ENCODE results near the gene SPDYE2B. TPM values are rescaled to one million over a fixed set of nuclear protein-coding genes. Genes with fewer than 3 reads are reported as not detected.
"Not testable (repeated sequence)": the region's sequence is repeated elsewhere in the genome, so short reads cannot be mapped to it uniquely, and the experiment has no call there.

Gene SPDYE2B
- total RNA-seq, 1 experiment from 2014 or later: not detected

DNA sequence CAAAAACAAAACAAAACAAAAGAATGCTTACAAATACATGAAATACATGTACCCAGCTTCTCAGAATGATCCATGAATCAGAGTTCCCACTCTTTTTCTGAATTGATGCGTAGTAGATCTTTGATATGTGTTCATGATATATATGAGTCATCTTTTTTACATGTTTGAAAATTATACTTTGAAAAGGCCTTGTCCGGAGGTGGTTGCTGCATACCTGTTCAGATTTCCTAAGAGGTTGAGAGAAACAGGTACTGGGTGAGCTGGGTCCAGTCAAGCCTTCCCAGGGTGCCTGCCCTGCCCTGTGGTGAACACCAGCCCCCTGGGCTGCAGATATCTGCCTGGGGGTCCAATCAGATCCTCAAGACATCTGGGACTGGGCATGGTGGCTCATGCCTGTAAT is 25.4 kb downstream of the SPDYE2B start:
- DNase-seq; H3K27me3 Mint-ChIP-seq (ENCODE audit: unreplicated experiment); H3K4me3 Mint-ChIP-seq (ENCODE audit: low read depth, unreplicated experiment); BruUV-seq (replicated peaks); H3K36me3 Mint-ChIP-seq (ENCODE audit: insufficient read depth, unreplicated experiment); H3K4me1 Mint-ChIP-seq (ENCODE audit: low read depth, unreplicated experiment); intact Hi-C loops (cut with micrococcal nuclease; ENCODE audit: unreplicated experiment); H3K9me3 Mint-ChIP-seq (ENCODE audit: low read depth, unreplicated experiment); H3K27ac Mint-ChIP-seq (ENCODE audit: unreplicated experiment); CTCF ChIA-PET: not testable (repeated sequence)

- H3K4me3 Mint-ChIP-seq (ENCODE audit: low read depth, unreplicated experiment); CTCF ChIA-PET; intact Hi-C loops (cut with micrococcal nuclease; ENCODE audit: unreplicated experiment); H3K27me3 Mint-ChIP-seq (ENCODE audit: unreplicated experiment); BruUV-seq (replicated peaks); H3K27ac Mint-ChIP-seq (ENCODE audit: unreplicated experiment); DNase-seq; H3K36me3 Mint-ChIP-seq (ENCODE audit: insufficient read depth, unreplicated experiment); H3K4me1 Mint-ChIP-seq (ENCODE audit: low read depth, unreplicated experiment); H3K9me3 Mint-ChIP-seq (ENCODE audit: low read depth, unreplicated experiment): not testable (repeated sequence)
Observed at GRCh38 chr7:102680780-102681179, 30.7 kb downstream of the SPDYE2B start.

DNA sequence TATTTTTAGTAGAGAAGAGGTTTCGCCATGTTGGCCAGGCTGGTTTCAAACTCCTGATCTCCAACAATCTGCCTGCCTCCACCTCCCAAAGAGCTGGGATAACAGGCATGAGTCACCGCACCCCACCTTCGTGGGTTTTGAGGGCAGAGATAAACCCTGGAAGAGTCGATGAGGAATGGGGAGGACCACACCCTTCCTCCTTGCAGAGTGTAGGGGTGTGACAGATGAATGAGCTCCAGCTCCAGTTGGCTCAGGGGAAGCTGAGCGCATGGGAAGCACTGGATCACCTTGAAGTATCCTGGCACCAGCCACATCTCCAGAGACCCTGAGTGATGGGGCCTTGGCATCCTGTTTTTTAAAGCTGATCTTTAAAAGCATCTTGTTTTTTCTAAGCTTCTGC is 32.4 kb downstream of the SPDYE2B start:
- H3K27me3 Mint-ChIP-seq (ENCODE audit: unreplicated experiment); H3K36me3 Mint-ChIP-seq (ENCODE audit: insufficient read depth, unreplicated experiment); DNase-seq; H3K27ac Mint-ChIP-seq (ENCODE audit: unreplicated experiment); H3K4me1 Mint-ChIP-seq (ENCODE audit: low read depth, unreplicated experiment); CTCF ChIA-PET; intact Hi-C loops (cut with micrococcal nuclease; ENCODE audit: unreplicated experiment); H3K4me3 Mint-ChIP-seq (ENCODE audit: low read depth, unreplicated experiment); BruUV-seq (replicated peaks); H3K9me3 Mint-ChIP-seq (ENCODE audit: low read depth, unreplicated experiment): not testable (repeated sequence)

DNA sequence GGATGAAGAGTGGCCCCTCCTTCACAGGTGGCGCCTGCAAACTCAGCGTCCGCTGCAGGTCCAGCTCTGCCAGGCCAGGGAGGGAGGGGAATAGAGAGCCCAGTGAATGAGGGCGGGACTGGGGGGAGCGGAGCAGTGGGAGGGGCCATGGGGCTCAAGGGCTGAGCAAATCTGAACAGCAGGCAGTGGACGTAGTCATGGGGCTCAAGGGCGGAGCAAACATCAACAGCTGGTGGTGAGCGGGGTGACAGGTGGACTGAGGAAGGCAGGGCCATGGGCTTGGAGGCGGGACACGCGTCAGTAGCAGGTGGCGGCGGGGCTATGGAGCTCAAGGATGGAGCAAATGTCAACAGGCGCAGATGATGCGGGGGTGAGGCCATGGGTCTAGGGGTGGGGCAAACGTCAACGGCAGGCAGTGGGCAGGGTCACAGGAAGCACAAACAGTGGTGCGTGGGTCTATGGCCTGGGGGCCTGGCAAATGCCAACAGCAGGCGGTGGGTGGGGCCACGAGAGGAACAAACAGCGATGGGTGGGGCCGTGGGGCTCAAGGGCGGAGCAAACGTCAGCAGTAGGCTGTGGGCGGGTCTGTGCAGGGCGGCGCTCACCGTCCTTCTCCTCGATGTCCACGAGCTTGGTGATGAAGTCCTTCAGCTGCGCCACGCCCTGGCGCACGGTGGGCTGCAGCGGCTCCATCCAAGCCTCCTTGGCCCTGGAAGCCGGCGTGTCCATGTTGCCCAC is 38.3 kb downstream of the SPDYE2B start:
- DNase-seq; H3K36me3 Mint-ChIP-seq (ENCODE audit: insufficient read depth, unreplicated experiment); H3K9me3 Mint-ChIP-seq (ENCODE audit: low read depth, unreplicated experiment); CTCF ChIA-PET; H3K4me1 Mint-ChIP-seq (ENCODE audit: low read depth, unreplicated experiment); H3K27ac Mint-ChIP-seq (ENCODE audit: unreplicated experiment); H3K4me3 Mint-ChIP-seq (ENCODE audit: low read depth, unreplicated experiment); intact Hi-C loops (cut with micrococcal nuclease; ENCODE audit: unreplicated experiment); BruUV-seq (replicated peaks); H3K27me3 Mint-ChIP-seq (ENCODE audit: unreplicated experiment): not testable (repeated sequence)

GRCh38 chr7:102689436-102690282 is 39.5 kb downstream of the SPDYE2B start:
- H3K36me3 Mint-ChIP-seq (ENCODE audit: insufficient read depth, unreplicated experiment); CTCF ChIA-PET; DNase-seq: not testable (repeated sequence)

DNA sequence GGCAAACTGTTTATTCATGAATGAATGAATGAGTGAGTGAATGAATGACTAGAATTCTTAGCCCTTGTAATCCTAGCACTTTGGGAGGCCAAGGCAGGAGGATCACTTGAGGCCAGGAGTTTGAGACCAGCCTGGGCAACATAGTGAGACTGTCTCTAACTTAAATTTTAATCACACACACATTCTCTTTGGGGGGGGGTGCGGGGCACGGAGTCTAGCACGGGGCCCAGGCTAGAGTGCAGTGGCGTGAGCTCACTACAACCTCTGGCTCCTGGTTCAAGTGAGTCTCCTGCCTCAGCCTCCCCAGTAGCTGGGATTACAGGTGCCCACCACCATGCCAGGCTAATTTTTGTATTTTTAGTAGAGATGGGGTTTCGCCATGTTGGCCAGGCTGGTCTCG is 40.5 kb downstream of the SPDYE2B start:
- BruUV-seq (replicated peaks); H3K4me3 Mint-ChIP-seq (ENCODE audit: low read depth, unreplicated experiment); DNase-seq; CTCF ChIA-PET; H3K4me1 Mint-ChIP-seq (ENCODE audit: low read depth, unreplicated experiment); H3K36me3 Mint-ChIP-seq (ENCODE audit: insufficient read depth, unreplicated experiment); intact Hi-C loops (cut with micrococcal nuclease; ENCODE audit: unreplicated experiment); H3K27ac Mint-ChIP-seq (ENCODE audit: unreplicated experiment); H3K9me3 Mint-ChIP-seq (ENCODE audit: low read depth, unreplicated experiment): not testable (repeated sequence)
- peaks cover 12% of the 10 kb centered on the region for H3K27me3 Mint-ChIP-seq (ENCODE audit: unreplicated experiment)

More at GRCh38 chr7:102689436-102690282, 39.5 kb downstream of the SPDYE2B start:
- intact Hi-C loops (cut with micrococcal nuclease; ENCODE audit: unreplicated experiment); H3K4me1 Mint-ChIP-seq (ENCODE audit: low read depth, unreplicated experiment); H3K9me3 Mint-ChIP-seq (ENCODE audit: low read depth, unreplicated experiment); H3K27ac Mint-ChIP-seq (ENCODE audit: unreplicated experiment); H3K27me3 Mint-ChIP-seq (ENCODE audit: unreplicated experiment); H3K4me3 Mint-ChIP-seq (ENCODE audit: low read depth, unreplicated experiment); BruUV-seq (replicated peaks): not testable (repeated sequence)

- H3K27ac Mint-ChIP-seq (ENCODE audit: unreplicated experiment); H3K9me3 Mint-ChIP-seq (ENCODE audit: low read depth, unreplicated experiment); H3K4me1 Mint-ChIP-seq (ENCODE audit: low read depth, unreplicated experiment); H3K4me3 Mint-ChIP-seq (ENCODE audit: low read depth, unreplicated experiment); H3K36me3 Mint-ChIP-seq (ENCODE audit: insufficient read depth, unreplicated experiment); CTCF ChIA-PET; DNase-seq; BruUV-seq (replicated peaks); intact Hi-C loops (cut with micrococcal nuclease; ENCODE audit: unreplicated experiment): not testable (repeated sequence)
- peaks cover 12% of the 10 kb centered on the region for H3K27me3 Mint-ChIP-seq (ENCODE audit: unreplicated experiment)
Observed at GRCh38 chr7:102694008-102694407, 43.9 kb downstream of the SPDYE2B start.

- H3K4me1 Mint-ChIP-seq (ENCODE audit: low read depth, unreplicated experiment); H3K4me3 Mint-ChIP-seq (ENCODE audit: low read depth, unreplicated experiment); H3K27ac Mint-ChIP-seq (ENCODE audit: unreplicated experiment); intact Hi-C loops (cut with micrococcal nuclease; ENCODE audit: unreplicated experiment); DNase-seq; H3K36me3 Mint-ChIP-seq (ENCODE audit: insufficient read depth, unreplicated experiment); CTCF ChIA-PET; BruUV-seq (replicated peaks); H3K9me3 Mint-ChIP-seq (ENCODE audit: low read depth, unreplicated experiment): not testable (repeated sequence)
- H3K27me3 Mint-ChIP-seq (ENCODE audit: unreplicated experiment): peaks cover 12% of the 10 kb centered on the region
Observed at GRCh38 chr7:102695033-102695552, 45.0 kb downstream of the SPDYE2B start.

DNA sequence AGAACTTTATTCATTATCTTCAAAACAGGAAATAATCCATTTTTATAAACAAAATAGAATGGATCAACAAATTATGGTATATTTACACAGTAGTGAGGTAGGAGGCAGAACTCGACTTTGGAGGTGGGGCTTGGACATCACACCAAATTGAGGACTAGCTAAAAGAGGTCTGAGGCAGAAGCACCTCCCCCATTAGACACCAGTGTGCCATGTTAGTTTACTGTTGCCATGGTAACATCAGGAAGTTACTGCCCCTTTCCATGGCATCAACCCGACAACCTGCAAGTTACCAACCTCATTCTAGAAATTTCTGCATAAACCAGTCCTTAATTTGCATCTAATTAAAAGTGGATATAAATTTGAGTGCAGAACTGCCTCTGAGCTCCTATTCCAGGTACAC is 45.9 kb downstream of the SPDYE2B start:
- intact Hi-C loops (cut with micrococcal nuclease; ENCODE audit: unreplicated experiment); H3K9me3 Mint-ChIP-seq (ENCODE audit: low read depth, unreplicated experiment); CTCF ChIA-PET; H3K36me3 Mint-ChIP-seq (ENCODE audit: insufficient read depth, unreplicated experiment); H3K4me1 Mint-ChIP-seq (ENCODE audit: low read depth, unreplicated experiment); DNase-seq; H3K4me3 Mint-ChIP-seq (ENCODE audit: low read depth, unreplicated experiment); BruUV-seq (replicated peaks); H3K27ac Mint-ChIP-seq (ENCODE audit: unreplicated experiment): not testable (repeated sequence)
- peaks cover 12% of the 10 kb centered on the region for H3K27me3 Mint-ChIP-seq (ENCODE audit: unreplicated experiment)
